Measurements from ENCODE around the gene CARD14.
A peak's percentile ranks its signal among the peaks of the same experiment; 100 is the strongest.

The CARD14 gene

GRCh38 chr17:80245566-80246265 lies 75.9 kb downstream of the CARD14 start:
- Histone ChIP-seq H3K4me1 (ENCODE audit: insufficient read depth, low read length) (no peaks in the 10 kb centered on the region), H3K9ac (ENCODE audit: low read depth, low read length) (no peak overlapping the region), H3K36me3 (ENCODE audit: insufficient read depth, low read length) (peaks cover 10% of the 10 kb centered on the region), H3K9me3 (ENCODE audit: control insufficient read depth, insufficient read depth, low read length) (no peaks in the 10 kb centered on the region)

- Histone ChIP-seq H3K9ac (ENCODE audit: low read depth, low read length) (no peak overlapping the region), H3K36me3 (ENCODE audit: insufficient read depth, low read length) (peaks cover 10% of the 10 kb centered on the region), H3K4me1 (ENCODE audit: insufficient read depth, low read length) (no peaks in the 10 kb centered on the region), H3K9me3 (ENCODE audit: control insufficient read depth, insufficient read depth, low read length) (no peaks in the 10 kb centered on the region)
Observed at GRCh38 chr17:80246266-80246681, 76.4 kb downstream of the CARD14 start.

GRCh38 chr17:80246726-80247125 lies 76.9 kb downstream of the CARD14 start:
- Histone ChIP-seq H3K9ac (ENCODE audit: low read depth, low read length) (no peak overlapping the region), H3K36me3 (ENCODE audit: insufficient read depth, low read length) (peaks cover 7% of the 10 kb centered on the region), H3K4me1 (ENCODE audit: insufficient read depth, low read length) (no peaks in the 10 kb centered on the region), H3K9me3 (ENCODE audit: control insufficient read depth, insufficient read depth, low read length) (no peaks in the 10 kb centered on the region)

GRCh38 chr17:80247561-80247960 lies 77.7 kb downstream of the CARD14 start:
- no peaks in the 10 kb centered on the region for H3K9me3 ChIP-seq (ENCODE audit: control insufficient read depth, insufficient read depth, low read length)
- H3K36me3 ChIP-seq (ENCODE audit: insufficient read depth, low read length), result peaks cover 8% of the 10 kb centered on the region; the same call in 1 of the 2 replicates
- no peaks in the 10 kb centered on the region; the same call in 1 of the 2 replicates for H3K4me1 ChIP-seq (ENCODE audit: insufficient read depth, low read length)
- no peak overlapping the region for H3K9ac ChIP-seq (ENCODE audit: low read depth, low read length)

- H3K4me1 ChIP-seq (ENCODE audit: insufficient read depth, low read length), result no peaks in the 10 kb centered on the region; the same call in 1 of the 2 replicates
- H3K36me3 ChIP-seq (ENCODE audit: insufficient read depth, low read length), result peaks cover 8% of the 10 kb centered on the region; the same call in 1 of the 2 replicates
- H3K9ac ChIP-seq (ENCODE audit: low read depth, low read length), result no peak overlapping the region
- no peaks in the 10 kb centered on the region for H3K9me3 ChIP-seq (ENCODE audit: control insufficient read depth, insufficient read depth, low read length)
Observed at GRCh38 chr17:80248001-80248893, 78.4 kb downstream of the CARD14 start.

- Histone ChIP-seq H3K36me3 (ENCODE audit: insufficient read depth, low read length) (peaks cover 8% of the 10 kb centered on the region; the same call in 1 of the 2 replicates), H3K9me3 (ENCODE audit: control insufficient read depth, insufficient read depth, low read length) (no peaks in the 10 kb centered on the region), H3K4me1 (ENCODE audit: insufficient read depth, low read length) (no peaks in the 10 kb centered on the region; the same call in 1 of the 2 replicates), H3K9ac (ENCODE audit: low read depth, low read length) (no peak overlapping the region)
Observed at GRCh38 chr17:80248894-80249710, 79.3 kb downstream of the CARD14 start.

GRCh38 chr17:80251966-80252365 lies 82.1 kb downstream of the CARD14 start:
- Histone ChIP-seq H3K9me3 (ENCODE audit: control insufficient read depth, insufficient read depth, low read length) (no peaks in the 10 kb centered on the region), H3K36me3 (ENCODE audit: insufficient read depth, low read length) (0 out of 2 replicates have a peak, but pooled peaks cover 3% of the 10 kb centered on the region), H3K4me1 (ENCODE audit: insufficient read depth, low read length) (peaks cover 12% of the 10 kb centered on the region; the same call in 1 of the 2 replicates), H3K9ac (ENCODE audit: low read depth, low read length) (no peak overlapping the region)

GRCh38 chr17:80252871-80253270 lies 83.0 kb downstream of the CARD14 start:
- no peaks in the 10 kb centered on the region for H3K9me3 ChIP-seq (ENCODE audit: control insufficient read depth, insufficient read depth, low read length)
- H3K36me3 ChIP-seq (ENCODE audit: insufficient read depth, low read length), result 0 out of 2 replicates have a peak, but pooled peaks cover 3% of the 10 kb centered on the region
- peaks cover 19% of the 10 kb centered on the region; the same call in 1 of the 2 replicates for H3K4me1 ChIP-seq (ENCODE audit: insufficient read depth, low read length)
- no peak overlapping the region for H3K9ac ChIP-seq (ENCODE audit: low read depth, low read length)

GRCh38 chr17:80253631-80254395 lies 84.0 kb downstream of the CARD14 start:
- Histone ChIP-seq H3K9ac (ENCODE audit: low read depth, low read length) (no peak overlapping the region), H3K36me3 (ENCODE audit: insufficient read depth, low read length) (0 out of 2 replicates have a peak, but pooled peaks cover 3% of the 10 kb centered on the region), H3K4me1 (ENCODE audit: insufficient read depth, low read length) (peaks cover 24% of the 10 kb centered on the region), H3K9me3 (ENCODE audit: control insufficient read depth, insufficient read depth, low read length) (no peaks in the 10 kb centered on the region)

- Histone ChIP-seq H3K36me3 (ENCODE audit: insufficient read depth, low read length) (0 out of 2 replicates have a peak, but pooled peaks cover 3% of the 10 kb centered on the region), H3K9ac (ENCODE audit: low read depth, low read length) (no peak overlapping the region), H3K9me3 (ENCODE audit: control insufficient read depth, insufficient read depth, low read length) (no peaks in the 10 kb centered on the region), H3K4me1 (ENCODE audit: insufficient read depth, low read length) (peaks cover 28% of the 10 kb centered on the region)
Observed at GRCh38 chr17:80254396-80255251, 84.8 kb downstream of the CARD14 start.

- Histone ChIP-seq H3K9ac (ENCODE audit: low read depth, low read length) (no peak overlapping the region), H3K9me3 (ENCODE audit: control insufficient read depth, insufficient read depth, low read length) (no peaks in the 10 kb centered on the region), H3K36me3 (ENCODE audit: insufficient read depth, low read length) (0 out of 2 replicates have a peak, but pooled peaks cover 3% of the 10 kb centered on the region), H3K4me1 (ENCODE audit: insufficient read depth, low read length) (peaks cover 29% of the 10 kb centered on the region)
Observed at GRCh38 chr17:80256034-80256350, 86.2 kb downstream of the CARD14 start.

GRCh38 chr17:80257716-80258213 lies 87.9 kb downstream of the CARD14 start:
- Histone ChIP-seq H3K9ac (ENCODE audit: low read depth, low read length) (0 out of 2 replicates have a peak overlapping the region, but pooled peaks have one; percentile 2), H3K36me3 (ENCODE audit: insufficient read depth, low read length) (no peaks in the 10 kb centered on the region), H3K4me1 (ENCODE audit: insufficient read depth, low read length) (peaks cover 39% of the 10 kb centered on the region), H3K9me3 (ENCODE audit: control insufficient read depth, insufficient read depth, low read length) (no peaks in the 10 kb centered on the region)
